Chondrocyte (in vitro differentiated cells): ENCODE data around the gene MTG1. TPM values are rescaled to one million over a fixed set of nuclear protein-coding genes. Genes with fewer than 3 reads are reported as not detected.
A peak's percentile ranks its signal among the peaks of the same experiment; 100 is the strongest.

Experiments
- DNase-seq: peaks from one replicate; pipeline ENCODE4 v3.0.0; 2021; ENCODE audit warnings: mixed read lengths, low spot score
- H3K27ac Mint-ChIP-seq: one replicate; pipeline ENCODE4 v1.8.0; 2021; ENCODE audit warnings: mild to moderate bottlenecking, moderate library complexity, mixed read lengths; ENCODE audit not compliant: unreplicated experiment
- H3K27me3 Mint-ChIP-seq: 2 replicates; pipeline ENCODE4 v1.8.0; 2021; ENCODE audit warnings: low read depth, mixed read lengths
- H3K36me3 Mint-ChIP-seq: 2 replicates; pipeline ENCODE4 v1.8.0; 2021; ENCODE audit warnings: low read depth, mixed read lengths
- H3K4me1 Mint-ChIP-seq: 2 replicates; pipeline ENCODE4 v1.8.0; 2021; ENCODE audit warnings: low read depth, mild to moderate bottlenecking, mixed read lengths
- H3K4me3 Mint-ChIP-seq: one replicate; pipeline ENCODE4 v1.8.0; 2021; ENCODE audit warnings: mild to moderate bottlenecking, moderate library complexity, mixed read lengths; ENCODE audit not compliant: unreplicated experiment
- H3K9me3 Mint-ChIP-seq: 2 replicates; pipeline ENCODE4 v1.8.0; 2021; ENCODE audit warnings: low read depth, mixed read lengths
- total RNA-seq: library from RNA; stranded (reverse); gene quantifications from 3 replicates; pipeline ENCODE4 v1.2.1, GENCODE V29; 2021
- TF ChIP-seq, protein P1 (sequence below): fragments of 200-600 bp; sonication (generic); IDR thresholded peaks from 2 replicates; pipeline ENCODE4 v1.5.0; 2021; ENCODE audit warnings: antibody characterized with exemption, mild to moderate bottlenecking, moderate library complexity

MTG1 gene
- total RNA-seq, 1 donor from 2014 or later: 36.7 TPM

DNA sequence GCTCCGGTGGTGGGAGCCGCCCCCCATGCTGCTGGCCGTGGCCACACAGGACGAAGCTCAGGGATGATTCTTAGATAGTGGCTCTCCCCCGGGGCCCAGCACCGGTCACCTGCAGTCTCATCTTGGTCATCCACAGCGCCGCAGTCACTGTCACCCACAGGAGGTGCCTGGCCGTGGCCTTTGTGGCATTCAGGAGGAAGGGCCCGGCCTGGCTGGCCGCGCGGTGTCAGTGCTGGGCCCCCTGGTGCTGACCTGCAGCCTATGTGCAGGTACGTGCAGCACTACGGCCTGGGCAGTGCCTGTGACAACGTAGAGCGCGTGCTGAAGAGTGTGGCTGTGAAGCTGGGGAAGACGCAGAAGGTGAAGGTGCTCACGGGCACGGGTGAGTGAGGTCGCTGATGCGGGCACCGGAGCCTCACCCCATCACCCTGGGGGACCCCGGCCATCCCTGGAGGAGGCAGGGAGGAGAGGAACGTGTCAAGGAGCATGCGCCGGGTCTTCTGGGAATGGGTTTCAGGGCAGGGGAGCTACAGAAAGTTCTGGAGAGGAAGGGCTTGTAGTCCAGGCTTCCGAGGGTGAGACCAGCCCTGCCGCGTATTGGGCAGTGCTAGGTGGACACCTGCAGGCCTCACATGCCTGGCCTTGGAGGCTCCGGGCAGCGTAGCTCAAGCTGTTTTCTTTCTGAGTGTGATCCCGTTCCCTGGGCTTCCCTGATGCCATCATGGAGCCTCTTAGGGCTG lies 25.4 kb downstream of the MTG1 start:
- DNase-seq: peak; percentile 88
- Mint-ChIP-seq H3K27ac (no peak overlapping the region), H3K4me1 (no peaks in the 10 kb centered on the region), H3K36me3 (peaks cover 13% of the 10 kb centered on the region), H3K4me3 (no peak overlapping the region), H3K27me3 (no peaks in the 10 kb centered on the region), H3K9me3 (no peaks in the 10 kb centered on the region)
- TF ChIP-seq, protein P1, sequence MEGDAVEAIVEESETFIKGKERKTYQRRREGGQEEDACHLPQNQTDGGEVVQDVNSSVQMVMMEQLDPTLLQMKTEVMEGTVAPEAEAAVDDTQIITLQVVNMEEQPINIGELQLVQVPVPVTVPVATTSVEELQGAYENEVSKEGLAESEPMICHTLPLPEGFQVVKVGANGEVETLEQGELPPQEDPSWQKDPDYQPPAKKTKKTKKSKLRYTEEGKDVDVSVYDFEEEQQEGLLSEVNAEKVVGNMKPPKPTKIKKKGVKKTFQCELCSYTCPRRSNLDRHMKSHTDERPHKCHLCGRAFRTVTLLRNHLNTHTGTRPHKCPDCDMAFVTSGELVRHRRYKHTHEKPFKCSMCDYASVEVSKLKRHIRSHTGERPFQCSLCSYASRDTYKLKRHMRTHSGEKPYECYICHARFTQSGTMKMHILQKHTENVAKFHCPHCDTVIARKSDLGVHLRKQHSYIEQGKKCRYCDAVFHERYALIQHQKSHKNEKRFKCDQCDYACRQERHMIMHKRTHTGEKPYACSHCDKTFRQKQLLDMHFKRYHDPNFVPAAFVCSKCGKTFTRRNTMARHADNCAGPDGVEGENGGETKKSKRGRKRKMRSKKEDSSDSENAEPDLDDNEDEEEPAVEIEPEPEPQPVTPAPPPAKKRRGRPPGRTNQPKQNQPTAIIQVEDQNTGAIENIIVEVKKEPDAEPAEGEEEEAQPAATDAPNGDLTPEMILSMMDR: no peak

DNA sequence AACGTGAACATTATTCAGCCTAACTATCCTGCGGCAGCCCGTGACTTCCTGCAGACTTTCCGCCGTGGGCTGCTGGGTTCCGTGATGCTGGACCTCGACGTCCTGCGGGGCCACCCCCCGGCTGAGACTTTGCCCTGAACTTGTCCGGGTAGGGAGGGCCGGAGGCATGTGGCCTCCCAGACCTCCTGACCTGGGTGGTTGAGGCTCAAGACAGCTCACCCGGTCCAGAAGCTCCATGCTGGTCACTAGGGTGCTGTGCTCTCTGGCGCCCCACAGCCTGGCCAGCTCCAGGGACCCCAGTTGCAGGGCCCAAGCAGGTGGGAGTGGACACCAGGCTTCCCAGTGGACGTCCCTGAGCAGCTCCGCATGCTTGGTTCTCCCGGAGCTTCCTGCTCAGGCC lies 26.1 kb downstream of the MTG1 start:
- Mint-ChIP-seq H3K27ac (no peak overlapping the region), H3K27me3 (no peaks in the 10 kb centered on the region), H3K36me3 (peaks cover 13% of the 10 kb centered on the region), H3K4me3 (no peak overlapping the region), H3K4me1 (no peaks in the 10 kb centered on the region), H3K9me3 (no peaks in the 10 kb centered on the region)
- TF ChIP-seq, protein P1: no peak
- DNase-seq: no peak

DNA sequence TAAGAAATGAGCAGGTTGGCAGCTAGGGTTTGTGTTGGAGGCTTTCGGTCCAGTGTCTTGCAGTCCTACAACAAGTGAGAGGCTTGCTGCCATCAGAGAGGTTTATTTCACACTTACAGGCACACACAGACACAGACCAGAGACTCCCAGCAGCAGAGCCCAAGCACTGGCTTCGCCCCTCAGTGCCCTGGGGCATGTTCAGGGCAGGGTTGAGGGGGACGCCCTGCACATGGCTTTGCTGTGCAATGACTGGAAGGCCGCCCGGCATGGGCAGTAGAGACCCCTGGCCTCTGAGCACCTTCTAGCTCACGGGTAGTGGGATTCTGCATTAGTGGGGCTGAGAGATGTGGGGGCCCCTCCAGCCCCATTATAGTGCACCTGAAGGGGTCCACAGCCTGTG lies 26.6 kb downstream of the MTG1 start:
- TF ChIP-seq, protein P1: no peak
- no peaks in the 10 kb centered on the region for H3K4me1 Mint-ChIP-seq
- no peak overlapping the region for H3K27ac Mint-ChIP-seq
- no peak overlapping the region for H3K4me3 Mint-ChIP-seq
- H3K27me3 Mint-ChIP-seq: no peaks in the 10 kb centered on the region
- peaks cover 8% of the 10 kb centered on the region for H3K36me3 Mint-ChIP-seq
- no peak for DNase-seq
- no peaks in the 10 kb centered on the region for H3K9me3 Mint-ChIP-seq

DNA sequence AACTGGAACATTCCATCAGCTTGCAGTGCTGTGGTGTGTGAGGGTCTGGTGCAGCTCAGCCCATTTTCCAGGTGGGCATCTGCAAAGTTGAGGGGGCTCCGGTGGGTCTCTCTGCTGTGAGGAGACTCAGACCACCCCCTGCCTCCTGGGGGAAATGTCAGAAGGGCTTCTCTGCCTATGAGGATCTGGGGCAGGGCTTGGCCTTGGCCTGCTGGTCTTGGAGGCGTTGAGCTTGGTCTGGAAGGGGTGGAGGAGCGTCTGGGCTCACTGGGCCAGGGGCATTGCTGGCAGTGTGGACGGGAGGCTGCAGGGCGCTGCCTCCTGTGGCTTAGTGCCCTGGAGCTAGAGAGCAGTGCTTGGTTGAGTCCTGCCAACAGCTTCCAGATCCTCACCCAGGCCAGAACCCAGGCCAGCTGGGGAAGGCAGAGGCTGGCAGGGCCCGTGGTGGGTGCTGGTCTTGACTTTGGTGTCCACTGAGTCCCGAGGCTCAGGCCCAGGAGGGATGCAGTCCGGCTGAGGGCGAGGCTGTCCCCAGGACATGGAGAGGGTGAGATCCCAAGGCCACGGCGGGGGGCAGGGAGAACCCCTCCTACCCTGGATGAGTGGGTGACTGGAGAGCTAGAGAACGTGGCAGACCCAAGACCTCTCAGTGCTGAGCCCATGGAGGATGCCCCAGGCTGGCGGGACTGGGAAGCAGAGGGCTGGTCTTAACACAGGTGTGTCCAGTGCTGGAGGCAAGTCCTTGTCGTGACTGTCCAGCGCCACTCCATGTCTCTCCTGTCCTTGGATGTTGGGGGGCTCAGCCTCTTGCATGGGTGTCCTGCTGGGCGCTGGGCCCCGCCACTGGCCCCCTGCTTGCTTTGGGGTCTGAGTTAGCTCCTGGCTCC lies 27.6 kb downstream of the MTG1 start:
- Mint-ChIP-seq H3K9me3 (no peaks in the 10 kb centered on the region), H3K4me3 (no peak overlapping the region), H3K27ac (no peak overlapping the region), H3K4me1 (no peaks in the 10 kb centered on the region), H3K27me3 (no peaks in the 10 kb centered on the region), H3K36me3 (peaks cover 5% of the 10 kb centered on the region)
- TF ChIP-seq, protein P1: no peak
- no peak for DNase-seq

DNA sequence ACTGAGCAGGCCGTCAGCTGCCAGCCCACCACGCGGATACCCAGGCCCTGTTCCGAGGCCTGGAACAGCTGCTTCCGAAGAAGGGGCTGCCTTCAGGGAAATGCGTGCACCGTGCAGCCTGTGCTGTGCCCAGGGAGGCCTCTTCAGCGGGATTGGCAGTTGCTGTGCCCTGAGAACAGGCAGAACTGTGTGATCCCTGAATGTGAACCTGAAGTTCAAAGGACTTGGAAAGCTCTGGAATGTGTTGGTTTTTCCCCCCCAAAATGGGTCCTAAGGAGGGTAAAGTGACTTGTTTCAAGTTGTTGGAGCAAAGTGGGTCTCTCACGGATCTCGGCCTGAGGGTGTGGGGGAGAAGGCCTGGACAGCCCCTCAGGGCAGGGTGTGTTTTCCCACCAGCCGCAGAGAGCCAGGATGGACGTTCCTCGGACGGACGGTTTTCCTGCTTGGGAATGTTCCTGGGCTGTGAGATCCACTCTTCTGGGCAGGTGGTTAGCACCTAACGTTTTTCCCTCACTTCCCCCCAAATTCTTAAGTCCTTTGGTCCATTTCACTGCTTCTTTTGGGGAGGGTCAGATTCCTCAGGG lies 28.4 kb downstream of the MTG1 start:
- peaks cover 5% of the 10 kb centered on the region for H3K36me3 Mint-ChIP-seq
- H3K4me3 Mint-ChIP-seq: no peak overlapping the region
- no peaks in the 10 kb centered on the region for H3K4me1 Mint-ChIP-seq
- no peaks in the 10 kb centered on the region for H3K27me3 Mint-ChIP-seq
- no peaks in the 10 kb centered on the region for H3K9me3 Mint-ChIP-seq
- TF ChIP-seq, protein P1: no peak
- DNase-seq: no peak
- H3K27ac Mint-ChIP-seq: no peak overlapping the region
